Measurements from ENCODE around the gene TMEM131L. TPM values are rescaled to one million over a fixed set of nuclear protein-coding genes. Genes with fewer than 3 reads are reported as not detected.

Gene TMEM131L
- total RNA-seq, 1 experiment from 2014 or later, result 19.7 TPM

- DNase-seq (ENCODE audit: low read depth, low spot score), result no peak
- peaks cover 21 to 25% of the 10 kb centered on the region in 2 experiments for H3K4me1 ChIP-seq (ENCODE audit: control insufficient read depth in 1 of 2, insufficient read depth in 2 of 2, low read length in 2 of 2)
Measured at GRCh38 chr4:153518637-153519389, 52.7 kb downstream of the TMEM131L start.

More at GRCh38 chr4:153518637-153519389, 52.7 kb downstream of the TMEM131L start:
- H2AFZ ChIP-seq (ENCODE audit: low read depth, low read length, poor library complexity, severe bottlenecking), result no peak overlapping the region
- H3K27ac ChIP-seq (ENCODE audit: low read depth, low read length), result no peak overlapping the region
- H3K9me2 ChIP-seq (ENCODE audit: insufficient read depth), result no peaks in the 10 kb centered on the region
- peaks cover 7% of the 10 kb centered on the region; the same call in 1 of the 2 replicates for H3K79me2 ChIP-seq (ENCODE audit: insufficient read depth, low read length)
- H3K9ac ChIP-seq (ENCODE audit: low read length), result no peak overlapping the region
- POLR2A ChIA-PET, result interaction anchor here (1.2 to 1.5 kb wide), 2 partner anchors 10 to 12 kb away, joined by 3 read pairs; no protein-coding TSS in a partner anchor
- CTCF ChIA-PET, result no interaction called here
- H3K36me3 ChIP-seq (ENCODE audit: control insufficient read depth in 1 of 2, insufficient read depth in 2 of 2, low read length in 2 of 2), result no peaks in the 10 kb centered on the region
- no peaks in the 10 kb centered on the region for H3K27me3 ChIP-seq (ENCODE audit: insufficient read depth, low read length)
- no peak overlapping the region for H3K4me3 ChIP-seq (replicated peaks in 1 of 2; ENCODE audit: low read depth in 1 of 2, low read length in 2 of 2)
- TF ChIP-seq EZH2phosphoT487 (IDR thresholded peaks at IDR 0.05; ENCODE audit: borderline replicate concordance) (no peak), ZBTB33 (IDR thresholded peaks at IDR 0.05; ENCODE audit: extremely low read depth, insufficient replicate concordance, low read length) (no peak), REST (IDR thresholded peaks at IDR 0.05; ENCODE audit: low read depth) (no peak), FOSL1 (IDR thresholded peaks at IDR 0.05; ENCODE audit: low read depth) (no peak)
- intact Hi-C loops (cut with micrococcal nuclease), result no loop called here
- RAD21 ChIA-PET (ENCODE audit: low non-redundant PET in 1 of 2, low total read pairs in 2 of 2, uncharacterized antibody in 2 of 2, unreplicated experiment in 2 of 2), result no interaction called here
- no peak overlapping the region for H3K4me2 ChIP-seq (ENCODE audit: low read length)
- H3K9me3 ChIP-seq (ENCODE audit: control insufficient read depth in 1 of 2, insufficient read depth in 1 of 2, low read depth in 1 of 2, low read length in 2 of 2), result no peaks in the 10 kb centered on the region
- no peak for ATAC-seq
- no TSS peak for BruUV-seq (replicated peaks)
- H4K20me1 ChIP-seq (ENCODE audit: insufficient read depth), result no peaks in the 10 kb centered on the region
